Anterior cingulate cortex (tissue), 58 donors: ENCODE measurements around the gene COL18A1.
"Not testable (repeated sequence)": the region's sequence is repeated elsewhere in the genome, so short reads cannot be mapped to it uniquely, and the experiment has no call there.

Experiments used
- DNase-seq, 58 donors: peaks; one replicate each; lab custom pipeline; 2025; lab: John Stamatoyannopoulos, UW

The COL18A1 gene

GRCh38 chr21:45366931-45367401 is 38.0 kb upstream of the COL18A1 start:
- DNase-seq, result no peak

GRCh38 chr21:45367402-45368351 is 37.3 kb upstream of the COL18A1 start:
- no peak for DNase-seq

- DNase-seq, result not testable (repeated sequence)
These were observed 35.9 kb upstream of the COL18A1 start for GRCh38 chr21:45369018-45369417.

GRCh38 chr21:45370575-45370974 is 34.4 kb upstream of the COL18A1 start:
- DNase-seq, result no peak

GRCh38 chr21:45371081-45371480 is 33.9 kb upstream of the COL18A1 start:
- no peak for DNase-seq

GRCh38 chr21:45371655-45372054 is 33.3 kb upstream of the COL18A1 start:
- no peak for DNase-seq

GRCh38 chr21:45372732-45373355 is 32.1 kb upstream of the COL18A1 start:
- DNase-seq, result no peak

GRCh38 chr21:45373991-45374816 is 30.8 kb upstream of the COL18A1 start:
- DNase-seq, result no peak

- DNase-seq, result no peak
These were observed 30.0 kb upstream of the COL18A1 start for GRCh38 chr21:45374826-45375455.

- no peak for DNase-seq
These were observed 28.3 kb upstream of the COL18A1 start for GRCh38 chr21:45376459-45377324.

- DNase-seq, result no peak
These were observed 27.6 kb upstream of the COL18A1 start for GRCh38 chr21:45377325-45377709.

- no peak for DNase-seq
These were observed 27.1 kb upstream of the COL18A1 start for GRCh38 chr21:45377866-45378257.

GRCh38 chr21:45378258-45378966 is 26.6 kb upstream of the COL18A1 start:
- no peak for DNase-seq

GRCh38 chr21:45379171-45379900 is 25.6 kb upstream of the COL18A1 start:
- no peak for DNase-seq

GRCh38 chr21:45379901-45380330 is 25.0 kb upstream of the COL18A1 start:
- DNase-seq, result no peak

GRCh38 chr21:45380566-45380965 is 24.4 kb upstream of the COL18A1 start:
- DNase-seq, result no peak

- no peak for DNase-seq
These were observed 23.8 kb upstream of the COL18A1 start for GRCh38 chr21:45381036-45381787.
